ENCODE measurements around the gene GPATCH2L. TPM values are rescaled to one million over a fixed set of nuclear protein-coding genes. Genes with fewer than 3 reads are reported as not detected.

The GPATCH2L gene
- total and polyA plus RNA-seq, 2 donors, result 18.5 to 80.1 TPM

DNA sequence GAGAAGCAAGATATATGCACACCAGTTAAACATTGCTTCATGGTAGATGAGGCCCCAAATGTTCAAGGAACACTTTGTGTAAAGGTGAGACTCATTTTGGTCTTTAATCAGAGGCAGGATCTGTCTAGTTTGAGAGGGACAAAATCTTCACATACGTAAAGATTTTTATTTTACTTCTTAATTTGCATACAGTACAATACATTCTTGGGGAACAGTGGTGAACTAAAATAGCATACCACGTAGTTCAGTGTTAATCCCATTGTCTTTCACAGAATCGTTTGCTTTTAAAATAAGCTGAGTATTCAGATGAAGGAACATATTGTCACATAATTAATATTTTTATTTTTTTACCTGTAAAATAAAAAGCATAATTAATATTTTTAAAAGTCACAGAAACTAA lies 43.3 kb downstream of the GPATCH2L start:
- Histone ChIP-seq H3K4me3 (ENCODE audit: low read depth, low read length) (no peak overlapping the region), H3K27ac (ENCODE audit: low read depth) (no peak overlapping the region), H3K4me1 (ENCODE audit: insufficient read depth) (no peaks in the 10 kb centered on the region), H3K36me3 (ENCODE audit: insufficient read depth) (peaks cover 5% of the 10 kb centered on the region)
- no peak for DNase-seq (ENCODE audit: extremely low spot score)
- WGBS, result 93% methylated on average over 3 of the region's 3 CpGs

DNA sequence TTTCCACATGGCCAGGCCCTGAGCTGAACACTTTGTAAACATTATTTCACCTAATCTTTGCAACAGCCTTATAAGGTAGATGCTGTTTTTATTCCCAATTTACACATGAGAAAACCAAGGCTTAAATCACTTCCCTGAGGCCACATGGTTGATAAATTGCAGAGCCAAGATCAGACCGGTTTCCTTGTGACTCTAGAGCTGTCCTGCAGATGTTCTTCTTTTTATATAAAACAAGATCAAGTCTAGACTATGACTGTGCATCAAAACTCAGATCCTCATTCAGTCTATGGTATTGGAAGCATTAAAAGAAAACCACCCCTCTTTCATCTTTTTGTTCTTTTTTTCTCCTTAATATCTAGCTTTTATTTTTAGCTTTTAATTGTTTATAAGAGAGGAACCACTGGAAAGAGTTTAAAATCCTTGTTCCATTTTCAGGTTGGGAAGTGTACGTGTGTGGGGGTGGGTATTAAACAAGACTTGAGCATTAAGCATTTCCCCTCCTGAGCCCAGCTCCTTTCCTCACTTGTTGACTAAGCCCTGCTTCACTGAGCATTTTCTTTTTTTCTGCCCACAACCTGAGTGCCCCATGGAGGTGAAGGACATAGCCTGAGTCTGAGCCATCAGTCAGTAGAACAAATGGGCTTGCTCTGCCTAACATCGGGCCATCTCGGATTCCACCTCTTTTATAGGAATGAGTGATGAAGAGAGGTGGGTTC lies 45.4 kb downstream of the GPATCH2L start:
- no peak overlapping the region for H3K27ac ChIP-seq (ENCODE audit: low read depth)
- H3K4me3 ChIP-seq (ENCODE audit: low read depth, low read length), result no peak overlapping the region
- H3K36me3 ChIP-seq (ENCODE audit: insufficient read depth), result peaks cover 5% of the 10 kb centered on the region
- DNase-seq (ENCODE audit: extremely low spot score), result no peak
- WGBS, result 63% methylated on average over 4 of the region's 4 CpGs
- no peaks in the 10 kb centered on the region for H3K4me1 ChIP-seq (ENCODE audit: insufficient read depth)

DNA sequence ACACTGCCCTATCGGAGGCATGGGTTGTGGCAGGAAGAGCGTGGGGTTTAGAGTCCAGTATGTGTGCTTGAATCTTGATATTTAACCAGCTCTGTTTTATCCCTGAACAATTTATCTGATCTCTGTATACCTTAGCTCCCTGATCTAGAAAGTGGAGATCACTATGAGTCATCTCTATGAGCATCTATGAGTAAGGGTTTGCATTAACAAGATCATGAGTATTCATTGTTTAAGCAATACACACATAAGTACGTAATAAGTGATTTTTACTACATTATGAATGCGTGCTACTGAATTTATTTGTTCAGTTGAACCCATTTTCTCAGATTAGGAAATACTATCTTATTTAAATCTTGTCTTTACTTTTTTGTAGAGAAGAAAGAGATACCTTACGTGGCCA lies 49.4 kb downstream of the GPATCH2L start:
- no peak overlapping the region for H3K27ac ChIP-seq (ENCODE audit: low read depth)
- no peak for DNase-seq (ENCODE audit: extremely low spot score)
- H3K4me3 ChIP-seq (ENCODE audit: low read depth, low read length), result no peak overlapping the region
- peaks cover 6% of the 10 kb centered on the region for H3K36me3 ChIP-seq (ENCODE audit: insufficient read depth)
- WGBS, result 97% methylated on average over 5 of the region's 5 CpGs
- H3K4me1 ChIP-seq (ENCODE audit: insufficient read depth), result no peaks in the 10 kb centered on the region

GRCh38 chr14:76203086-76204001 lies 51.6 kb downstream of the GPATCH2L start:
- WGBS, result 71% methylated on average over 11 of the region's 11 CpGs
- Histone ChIP-seq H3K27ac (ENCODE audit: low read depth) (no peak overlapping the region), H3K4me3 (ENCODE audit: low read depth, low read length) (no peak overlapping the region), H3K4me1 (ENCODE audit: insufficient read depth) (no peaks in the 10 kb centered on the region), H3K36me3 (ENCODE audit: insufficient read depth) (peaks cover 6% of the 10 kb centered on the region)
- DNase-seq (ENCODE audit: extremely low spot score), result no peak

DNA sequence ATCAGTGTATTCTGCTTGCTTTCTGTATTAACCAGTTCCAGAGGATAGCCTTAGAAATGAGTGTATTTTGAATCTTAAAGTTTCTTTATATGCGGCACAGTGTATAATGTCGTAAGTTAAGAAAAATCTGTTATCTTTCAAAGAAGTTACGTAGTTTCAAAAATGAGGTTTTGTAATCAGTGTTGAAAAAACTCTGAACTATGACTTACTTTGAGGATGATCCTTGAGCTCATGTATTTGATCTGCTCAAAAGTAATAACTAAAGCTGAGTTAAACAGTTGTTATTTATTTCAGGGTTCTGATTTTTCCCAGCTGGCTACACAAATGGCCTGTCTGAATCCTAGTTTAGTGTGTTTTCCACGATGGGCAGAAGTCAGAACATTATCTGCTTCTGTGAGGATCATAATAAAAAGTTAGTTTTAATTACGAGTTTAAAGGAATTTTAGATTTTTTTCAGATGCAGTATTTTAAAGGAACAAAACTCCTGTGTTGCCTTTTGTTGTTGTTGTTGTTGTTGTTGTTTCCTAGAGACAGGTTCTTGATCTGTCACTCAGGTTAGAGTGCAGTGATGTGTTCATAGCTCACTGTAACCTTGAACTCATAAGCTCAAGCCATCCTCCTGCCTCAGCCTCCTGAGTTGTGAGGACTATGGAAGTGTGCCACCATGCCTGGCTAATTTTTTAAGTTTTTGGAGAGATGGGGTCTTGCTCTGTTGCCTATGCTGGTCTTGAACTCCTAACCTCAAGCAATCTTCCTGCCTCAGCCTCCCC lies 52.9 kb downstream of the GPATCH2L start:
- 65% methylated on average over 5 of the region's 5 CpGs for WGBS
- Histone ChIP-seq H3K4me1 (ENCODE audit: insufficient read depth) (no peaks in the 10 kb centered on the region), H3K4me3 (ENCODE audit: low read depth, low read length) (no peak overlapping the region), H3K36me3 (ENCODE audit: insufficient read depth) (peaks cover 4% of the 10 kb centered on the region), H3K27ac (ENCODE audit: low read depth) (no peak overlapping the region)
- DNase-seq (ENCODE audit: extremely low spot score), result no peak

- DNase-seq (ENCODE audit: extremely low spot score), result no peak
- H3K4me3 ChIP-seq (ENCODE audit: low read depth, low read length), result no peak overlapping the region
- H3K27ac ChIP-seq (ENCODE audit: low read depth), result no peak overlapping the region
- 95% methylated on average over 5 of the region's 5 CpGs for WGBS
- peaks cover 4% of the 10 kb centered on the region for H3K36me3 ChIP-seq (ENCODE audit: insufficient read depth)
- H3K4me1 ChIP-seq (ENCODE audit: insufficient read depth), result no peaks in the 10 kb centered on the region
Observed at GRCh38 chr14:76205708-76206107, 54.0 kb downstream of the GPATCH2L start.

- Histone ChIP-seq H3K27ac (ENCODE audit: low read depth) (no peak overlapping the region), H3K4me1 (ENCODE audit: insufficient read depth) (no peaks in the 10 kb centered on the region), H3K4me3 (ENCODE audit: low read depth, low read length) (no peak overlapping the region), H3K36me3 (ENCODE audit: insufficient read depth) (no peaks in the 10 kb centered on the region)
- no peak for DNase-seq (ENCODE audit: extremely low spot score)
- WGBS, result 28% methylated on average over 5 of the region's 5 CpGs
Observed at GRCh38 chr14:76208340-76208739, 56.6 kb downstream of the GPATCH2L start.

- no peaks in the 10 kb centered on the region for H3K36me3 ChIP-seq (ENCODE audit: insufficient read depth)
- no peaks in the 10 kb centered on the region for H3K4me1 ChIP-seq (ENCODE audit: insufficient read depth)
- H3K27ac ChIP-seq (ENCODE audit: low read depth), result no peak overlapping the region
- no peak overlapping the region for H3K4me3 ChIP-seq (ENCODE audit: low read depth, low read length)
- 88% methylated on average over 3 of the region's 3 CpGs for WGBS
- DNase-seq (ENCODE audit: extremely low spot score), result no peak
Observed at GRCh38 chr14:76212242-76212641, 60.5 kb downstream of the GPATCH2L start.

DNA sequence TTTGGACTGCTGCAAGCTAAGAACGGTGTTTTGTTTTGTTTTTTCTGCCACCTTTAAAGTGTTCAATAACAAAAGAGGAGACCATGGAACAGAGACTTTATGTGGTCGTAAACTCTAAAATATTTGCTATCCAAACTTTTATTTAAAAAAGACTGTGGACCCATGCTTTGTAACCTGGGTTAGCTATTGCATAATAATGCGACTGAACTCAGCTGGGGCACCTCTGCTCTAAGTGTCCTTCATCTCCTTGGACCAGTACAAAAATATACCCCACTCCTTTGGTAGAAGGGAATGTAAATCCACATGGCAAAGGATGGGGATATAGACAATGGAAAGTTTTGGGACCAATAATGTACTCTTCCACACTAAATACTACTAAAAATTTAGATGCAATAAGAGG lies 65.5 kb downstream of the GPATCH2L start:
- no peaks in the 10 kb centered on the region for H3K4me1 ChIP-seq (ENCODE audit: insufficient read depth)
- 85% methylated on average over 3 of the region's 3 CpGs for WGBS
- no peaks in the 10 kb centered on the region for H3K36me3 ChIP-seq (ENCODE audit: insufficient read depth)
- no peak for DNase-seq (ENCODE audit: extremely low spot score)
- H3K27ac ChIP-seq (ENCODE audit: low read depth), result no peak overlapping the region
- H3K4me3 ChIP-seq (ENCODE audit: low read depth, low read length), result no peak overlapping the region

- Histone ChIP-seq H3K27ac (ENCODE audit: low read depth) (no peak overlapping the region), H3K4me1 (ENCODE audit: insufficient read depth) (no peaks in the 10 kb centered on the region), H3K4me3 (ENCODE audit: low read depth, low read length) (no peak overlapping the region), H3K36me3 (ENCODE audit: insufficient read depth) (no peaks in the 10 kb centered on the region)
- no peak for DNase-seq (ENCODE audit: extremely low spot score)
- 88% methylated on average over 2 of the region's 2 CpGs for WGBS
Observed at GRCh38 chr14:76218662-76219061, 66.9 kb downstream of the GPATCH2L start.

DNA sequence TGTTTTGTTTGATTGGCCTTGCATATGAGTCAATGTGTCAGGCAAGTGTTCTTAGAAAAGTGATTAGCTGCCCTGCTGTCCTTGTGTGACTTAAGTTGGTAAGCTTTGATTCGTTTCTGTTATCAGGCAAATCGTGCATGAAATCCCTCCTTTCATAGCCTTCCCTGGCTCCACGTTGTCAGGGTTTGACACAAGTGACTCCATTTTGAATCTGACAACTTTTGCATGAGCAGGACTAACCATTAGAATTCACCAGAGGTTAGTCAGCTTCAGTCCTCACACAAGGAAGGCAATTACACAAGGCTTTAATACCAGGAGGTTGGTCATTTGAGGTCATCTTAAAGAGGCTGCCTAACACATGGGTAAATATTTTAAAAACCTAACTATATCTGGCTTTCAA lies 68.2 kb downstream of the GPATCH2L start:
- no peaks in the 10 kb centered on the region for H3K36me3 ChIP-seq (ENCODE audit: insufficient read depth)
- WGBS, result 56% methylated on average over 3 of the region's 3 CpGs
- H3K4me1 ChIP-seq (ENCODE audit: insufficient read depth), result no peaks in the 10 kb centered on the region
- no peak overlapping the region for H3K27ac ChIP-seq (ENCODE audit: low read depth)
- H3K4me3 ChIP-seq (ENCODE audit: low read depth, low read length), result no peak overlapping the region
- DNase-seq (ENCODE audit: extremely low spot score), result no peak

DNA sequence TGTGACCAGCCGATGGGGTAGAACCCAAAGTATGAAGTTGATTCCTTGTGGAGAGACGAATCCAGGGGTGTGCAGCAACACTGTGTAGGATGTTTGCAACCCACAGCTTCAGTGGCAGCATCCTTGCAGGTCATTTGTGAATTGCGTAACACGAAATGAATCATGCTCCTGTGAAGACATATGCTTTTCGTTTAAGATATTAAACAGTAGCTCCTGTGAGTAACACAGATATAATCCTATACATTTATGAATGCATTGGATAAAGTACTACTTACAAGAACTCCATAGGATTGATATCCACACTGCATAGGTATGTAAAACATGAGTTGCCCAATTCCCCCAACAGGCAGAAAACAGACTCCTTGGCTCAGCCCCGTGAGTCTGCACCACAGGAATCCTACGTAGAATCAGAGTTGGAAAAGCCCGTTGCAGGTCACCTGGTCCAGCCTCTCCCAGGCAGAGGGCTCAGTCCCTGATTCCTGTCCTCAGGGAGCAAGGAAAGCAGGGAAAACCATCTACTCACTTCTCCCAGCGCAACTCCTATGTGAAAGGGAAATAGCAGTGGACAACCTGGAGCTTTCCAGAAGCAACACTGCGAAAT lies 75.8 kb downstream of the GPATCH2L start:
- Histone ChIP-seq H3K27ac (ENCODE audit: low read depth) (no peak overlapping the region), H3K4me3 (ENCODE audit: low read depth, low read length) (no peak overlapping the region), H3K4me1 (ENCODE audit: insufficient read depth) (no peaks in the 10 kb centered on the region), H3K36me3 (ENCODE audit: insufficient read depth) (no peaks in the 10 kb centered on the region)
- no peak for DNase-seq (ENCODE audit: extremely low spot score)
- WGBS, result 75% methylated on average over 10 of the region's 10 CpGs

GRCh38 chr14:76228138-76228537 lies 76.4 kb downstream of the GPATCH2L start:
- no peak for DNase-seq (ENCODE audit: extremely low spot score)
- WGBS, result 84% methylated on average over 10 of the region's 10 CpGs
- Histone ChIP-seq H3K4me1 (ENCODE audit: insufficient read depth) (no peaks in the 10 kb centered on the region), H3K36me3 (ENCODE audit: insufficient read depth) (no peaks in the 10 kb centered on the region), H3K27ac (ENCODE audit: low read depth) (no peak overlapping the region), H3K4me3 (ENCODE audit: low read depth, low read length) (no peak overlapping the region)

All from urinary bladder (tissue), 4 donors.